GM19099 (cell line): Measurements from ENCODE around the gene POLH.

Experiments
- POLR2A ChIP-seq: IDR thresholded peaks from 3 replicates; pipeline ENCODE4 v1.6.1; 2011; ENCODE audit warnings: low read depth; ENCODE audit not compliant: insufficient read length; ENCODE audit errors: extremely low read depth

The POLH gene

DNA sequence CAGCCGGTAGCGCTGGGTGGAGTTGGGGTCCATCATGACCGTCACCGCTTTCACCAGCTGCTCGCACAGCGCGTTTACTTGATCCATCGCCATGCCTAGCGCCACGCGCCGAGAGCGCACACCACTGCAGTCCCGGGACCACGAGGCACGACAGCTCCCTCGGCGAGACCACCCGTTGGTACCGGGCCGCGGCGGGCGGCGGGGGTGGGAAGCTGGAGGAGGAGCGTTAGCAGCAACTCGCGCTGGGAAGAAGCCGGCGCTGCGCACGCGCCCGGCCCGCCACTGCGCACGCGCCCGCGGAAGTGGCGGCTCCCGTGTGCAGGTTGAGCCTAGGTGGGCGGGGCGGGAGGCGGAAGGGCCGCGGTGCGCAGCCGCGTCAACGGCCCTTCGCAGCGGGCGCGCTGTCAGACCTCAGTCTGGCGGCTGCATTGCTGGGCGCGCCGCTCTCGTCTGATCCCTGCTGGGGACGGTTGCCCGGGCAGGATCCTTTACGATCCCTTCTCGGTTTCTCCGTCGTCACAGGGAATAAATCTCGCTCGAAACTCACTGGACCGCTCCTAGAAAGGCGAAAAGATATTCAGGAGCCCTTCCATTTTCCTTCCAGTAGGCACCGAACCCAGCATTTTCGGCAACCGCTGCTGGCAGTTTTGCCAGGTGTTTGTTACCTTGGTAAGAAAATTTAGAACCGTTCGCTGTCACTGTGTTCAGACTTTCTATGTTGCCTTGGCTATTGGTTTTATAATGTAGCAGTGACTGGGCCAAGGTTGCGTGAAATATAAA is at the start of gene POLH, which contains the start of gene XPO5:
TSS of gene POLH (plus strand) at position 414 of the 780 bp plus-strand sequence. CDS start 6,135 bp downstream, outside the sequence.
TSS of gene XPO5 (minus strand) at position 267 of the 780 bp plus-strand sequence. CDS start at position 93, 174 bp downstream.
- TF ChIP-seq POLR2A: peak; percentile 99

DNA sequence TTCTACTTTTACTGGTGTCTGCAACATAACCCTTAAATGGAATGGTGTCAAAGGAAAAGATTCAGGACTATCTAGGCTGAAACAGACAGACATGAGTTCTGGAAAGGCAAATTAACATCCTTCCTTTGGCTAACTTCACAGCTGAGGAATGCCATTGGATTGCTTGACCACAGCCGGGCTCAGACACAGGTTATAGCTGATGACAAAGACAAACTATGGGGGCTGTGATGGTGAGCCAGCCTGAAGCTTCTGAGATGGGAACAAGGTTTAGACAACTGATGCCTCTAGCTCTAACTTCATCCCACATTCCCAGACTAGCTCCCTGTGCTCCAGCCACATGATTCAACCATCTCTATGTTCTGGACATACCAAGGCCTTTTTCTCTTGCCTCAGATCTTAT is 43.8 kb upstream of the POLH start:
- no peak for TF ChIP-seq POLR2A

DNA sequence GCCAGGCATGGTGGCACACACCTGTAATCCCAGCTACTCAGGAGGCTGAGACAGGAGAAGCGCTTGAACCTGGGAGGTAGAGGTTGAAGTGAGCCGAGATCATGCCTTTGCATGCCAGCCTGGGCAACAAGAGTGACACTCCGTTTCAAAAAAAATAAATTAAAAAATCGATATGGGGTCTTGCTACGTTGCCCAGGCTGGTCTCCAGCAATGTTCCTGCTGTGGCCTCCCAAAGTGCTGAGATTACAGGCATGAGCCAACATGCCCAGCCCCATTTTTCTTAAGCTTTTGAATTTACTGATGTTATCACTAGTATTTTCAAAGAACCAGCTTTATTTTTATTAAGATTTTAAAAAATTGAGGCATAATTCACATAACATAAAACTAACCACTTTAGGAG is 35.5 kb upstream of the POLH start:
- no peak for TF ChIP-seq POLR2A

DNA sequence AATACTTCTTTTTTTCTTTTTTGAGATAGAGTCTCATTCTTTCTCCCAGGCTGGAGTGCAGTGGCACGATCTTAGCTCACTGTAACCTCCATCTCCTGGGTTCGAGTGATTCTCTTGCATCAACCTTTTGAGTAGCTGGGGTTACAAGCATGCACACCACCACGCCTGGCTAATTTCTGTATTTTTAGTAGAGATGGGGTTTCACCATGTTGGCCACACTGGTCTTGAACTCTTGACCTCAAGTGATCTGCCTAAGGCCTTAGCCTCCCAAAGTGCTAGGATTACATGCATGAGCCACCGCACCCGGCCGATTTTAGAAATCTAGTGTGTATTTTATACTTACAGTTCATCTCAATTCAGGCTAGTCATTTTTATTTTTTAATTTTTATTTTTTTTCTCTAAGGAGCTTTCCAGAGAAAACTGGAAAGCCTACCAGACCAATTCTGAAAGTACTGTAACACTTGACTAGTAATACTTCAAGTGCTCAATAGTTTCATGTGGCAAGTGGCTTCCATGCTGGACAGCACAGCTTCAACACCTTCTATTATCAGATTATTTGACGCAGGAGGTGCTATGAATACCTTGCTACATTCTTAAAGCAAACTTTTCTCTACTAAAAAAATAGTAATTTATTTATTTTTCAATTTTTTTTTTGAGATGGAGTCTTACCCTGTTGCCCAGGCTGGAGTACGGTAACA is 34.1 kb upstream of the POLH start:
- TF ChIP-seq POLR2A: no peak

DNA sequence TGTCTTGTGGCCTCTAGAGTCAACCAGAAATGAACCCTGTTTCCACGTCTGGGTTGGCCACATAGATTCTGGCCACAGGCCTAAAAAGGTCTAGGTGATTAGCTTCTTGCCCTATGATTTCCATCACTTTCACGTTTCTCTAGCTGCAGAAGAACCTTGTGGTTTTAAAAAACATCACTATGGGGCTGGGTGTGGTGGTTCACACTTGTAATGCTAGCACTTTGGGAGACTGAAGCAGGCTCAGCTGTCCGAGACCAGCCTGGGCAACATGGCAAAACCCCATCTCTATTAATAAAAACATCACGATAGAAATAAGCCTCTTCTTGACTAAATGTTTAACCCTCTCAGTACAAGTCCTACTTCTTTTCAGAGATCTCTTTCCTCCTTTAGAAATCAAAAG is 31.5 kb upstream of the POLH start:
- TF ChIP-seq POLR2A: no peak

DNA sequence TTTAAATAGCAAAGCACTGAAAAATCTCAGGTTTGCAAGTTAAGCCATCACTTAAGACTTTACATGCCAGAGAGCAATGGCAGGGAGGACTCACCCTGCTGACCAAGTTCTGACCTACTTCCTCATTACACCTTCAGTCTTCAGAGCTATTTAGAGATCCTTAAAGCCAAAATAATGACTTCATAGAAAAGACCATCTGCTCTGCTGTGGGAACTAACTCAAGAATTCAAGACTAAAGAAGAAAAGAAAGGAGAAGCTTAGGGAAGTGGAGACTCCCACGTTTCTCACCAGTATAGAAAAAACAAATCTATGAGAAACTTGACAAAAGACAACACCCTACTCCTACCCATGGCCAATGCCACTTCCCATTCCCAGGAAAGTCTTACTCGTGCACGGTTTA is 28.8 kb upstream of the POLH start:
- no peak for TF ChIP-seq POLR2A

DNA sequence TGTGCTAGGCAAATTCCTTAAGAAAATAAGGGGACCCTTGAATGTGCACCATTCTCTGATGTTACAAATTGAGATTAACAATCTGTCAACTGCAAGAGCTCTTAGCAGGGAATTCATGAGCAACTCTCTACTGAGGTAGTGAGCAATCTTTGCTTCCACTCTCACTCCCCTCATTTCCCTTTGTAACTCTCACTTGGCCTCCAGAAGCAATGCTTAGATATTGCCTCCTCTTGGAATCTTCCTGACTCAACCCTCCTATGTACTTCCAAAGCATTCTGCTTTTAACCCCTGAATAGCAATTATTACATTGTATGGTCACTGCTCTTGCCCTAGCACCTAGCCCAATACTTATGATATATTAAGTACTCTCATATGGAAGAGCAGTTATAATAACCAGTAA is 16.7 kb upstream of the POLH start:
- TF ChIP-seq POLR2A: no peak

DNA sequence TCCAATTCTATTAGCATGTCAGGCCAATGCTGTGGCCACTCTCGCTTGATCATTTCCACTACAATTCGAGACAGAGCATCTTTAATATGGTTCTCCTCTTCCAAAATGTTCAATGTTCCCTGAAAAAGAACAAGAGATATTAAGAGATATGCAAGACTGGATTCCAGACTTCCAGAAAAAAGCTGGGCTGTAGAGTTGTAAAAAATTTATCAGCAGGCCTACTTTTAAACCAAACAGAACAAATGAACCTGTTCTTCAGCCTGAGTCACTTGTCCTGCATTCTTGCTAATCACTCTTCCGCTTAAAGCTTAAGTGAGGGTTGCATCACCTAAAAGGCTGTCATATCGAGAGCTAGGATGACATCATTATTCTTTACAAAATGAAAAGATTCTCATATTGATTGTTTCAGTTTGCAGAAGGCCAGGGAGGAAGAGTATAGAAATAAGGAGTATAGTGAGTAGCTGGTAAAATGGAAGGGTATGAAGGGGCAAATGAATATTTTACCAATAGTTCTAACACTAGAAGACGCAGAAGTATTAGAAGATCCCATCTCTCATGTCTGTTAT is 5.0 kb upstream of the POLH start:
- TF ChIP-seq POLR2A: no peak

DNA sequence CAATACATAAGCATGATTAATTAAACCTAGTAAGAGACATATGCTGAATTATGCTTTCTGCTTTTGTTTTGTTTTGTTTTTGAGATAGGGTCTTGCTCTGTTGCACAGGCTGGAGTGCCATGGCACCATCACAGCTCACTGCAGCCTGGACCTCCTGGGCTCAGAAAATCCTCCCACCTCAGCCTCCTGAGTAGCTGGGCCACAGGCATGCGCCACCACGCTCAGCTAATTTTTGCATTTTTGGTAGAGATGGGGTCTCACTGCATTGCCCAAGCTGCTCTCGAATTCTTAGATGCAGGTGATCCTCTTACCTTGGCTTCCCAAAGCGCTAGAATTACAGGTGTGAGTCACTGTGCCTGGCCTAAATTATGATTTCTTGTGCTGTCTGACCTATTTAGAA is 4.0 kb upstream of the POLH start:
- no peak for TF ChIP-seq POLR2A

DNA sequence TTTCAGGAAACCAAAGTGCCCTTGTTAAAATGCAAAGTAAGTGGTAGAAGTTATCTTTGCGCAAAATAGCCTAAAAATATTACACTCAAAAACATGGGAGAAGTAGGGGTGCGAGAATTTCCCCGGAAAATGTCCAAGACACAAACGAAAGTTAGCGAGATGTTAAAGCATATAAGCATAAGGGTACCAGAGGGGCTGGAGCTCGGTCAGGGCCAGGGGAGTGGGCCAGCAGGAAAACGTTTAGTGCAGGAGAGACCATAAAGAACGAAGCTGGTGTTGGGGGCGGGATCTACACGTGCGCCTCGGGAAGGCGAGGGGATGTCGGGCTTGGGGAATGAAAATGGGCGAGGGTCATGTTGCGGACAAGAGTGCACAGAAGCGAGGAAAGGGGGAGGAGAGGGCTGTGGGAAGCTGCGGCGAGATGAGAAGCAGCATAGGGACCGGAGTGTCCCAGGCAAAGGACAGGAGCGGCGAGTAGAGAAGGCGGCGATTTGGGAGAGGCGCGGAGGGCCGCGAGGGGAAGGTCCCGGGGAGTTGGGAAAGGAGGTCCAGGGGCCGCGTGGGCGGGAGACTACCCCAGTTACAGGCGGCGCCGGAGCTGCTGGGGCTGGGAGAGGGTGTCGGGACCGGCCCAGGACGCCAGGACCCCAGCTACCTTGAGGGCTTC is 747 bp upstream of the POLH start:
- no peak for TF ChIP-seq POLR2A

DNA sequence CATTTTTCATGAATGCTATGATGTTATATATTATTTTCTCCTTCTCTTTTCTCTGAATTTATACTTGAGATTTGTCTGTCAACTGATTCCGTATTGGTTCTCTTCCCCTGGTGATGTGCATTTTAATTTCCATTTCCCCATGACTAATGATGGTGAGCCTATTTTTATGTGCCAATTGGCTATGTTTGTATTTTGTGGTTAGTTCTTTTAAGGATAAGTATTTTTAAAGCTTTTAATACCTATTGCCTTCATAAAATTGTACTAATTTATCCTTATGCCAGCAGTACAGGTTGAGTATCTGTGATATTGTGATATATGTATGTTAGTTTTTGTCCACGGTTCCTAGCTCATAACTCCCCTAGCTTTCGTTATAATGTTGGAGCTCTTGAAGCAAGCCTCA is 2.8 kb downstream of the POLH start:
- TF ChIP-seq POLR2A: no peak

DNA sequence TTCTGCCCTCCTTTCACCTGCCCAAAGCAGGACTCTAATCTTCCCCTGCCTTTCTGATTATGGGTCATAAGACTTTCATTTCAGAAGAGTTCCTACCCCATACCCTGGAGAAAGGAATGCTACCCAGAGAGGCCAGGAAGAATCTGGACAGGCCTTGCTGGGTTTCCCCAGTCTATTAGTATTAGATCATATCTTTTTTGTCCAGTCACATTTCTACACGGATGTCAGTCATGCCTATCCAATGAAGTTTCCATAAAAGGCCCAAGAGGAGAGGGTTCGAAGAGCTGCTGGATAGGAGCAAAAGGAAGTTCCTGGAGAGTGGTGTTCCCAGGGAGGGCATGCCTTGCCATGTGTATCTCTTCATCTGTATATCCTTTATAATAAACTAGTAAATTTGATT is 3.2 kb downstream of the POLH start:
- no peak for TF ChIP-seq POLR2A

DNA sequence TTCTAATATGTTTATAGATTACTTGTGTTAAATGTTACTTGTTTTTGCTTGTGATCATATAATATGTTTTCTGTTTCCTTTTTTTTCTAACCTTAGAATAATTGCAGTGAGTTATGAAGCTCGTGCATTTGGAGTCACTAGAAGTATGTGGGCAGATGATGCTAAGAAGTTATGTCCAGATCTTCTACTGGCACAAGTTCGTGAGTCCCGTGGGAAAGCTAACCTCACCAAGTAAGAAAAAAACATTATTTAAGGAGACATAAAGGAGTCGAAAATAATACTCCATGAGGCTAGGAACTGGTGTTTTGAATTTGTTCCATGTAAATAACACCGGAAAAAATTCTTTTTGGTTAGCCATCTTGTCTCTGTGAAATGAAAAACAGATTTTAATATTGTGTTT is 6.9 kb downstream of the POLH start:
- TF ChIP-seq POLR2A: no peak

DNA sequence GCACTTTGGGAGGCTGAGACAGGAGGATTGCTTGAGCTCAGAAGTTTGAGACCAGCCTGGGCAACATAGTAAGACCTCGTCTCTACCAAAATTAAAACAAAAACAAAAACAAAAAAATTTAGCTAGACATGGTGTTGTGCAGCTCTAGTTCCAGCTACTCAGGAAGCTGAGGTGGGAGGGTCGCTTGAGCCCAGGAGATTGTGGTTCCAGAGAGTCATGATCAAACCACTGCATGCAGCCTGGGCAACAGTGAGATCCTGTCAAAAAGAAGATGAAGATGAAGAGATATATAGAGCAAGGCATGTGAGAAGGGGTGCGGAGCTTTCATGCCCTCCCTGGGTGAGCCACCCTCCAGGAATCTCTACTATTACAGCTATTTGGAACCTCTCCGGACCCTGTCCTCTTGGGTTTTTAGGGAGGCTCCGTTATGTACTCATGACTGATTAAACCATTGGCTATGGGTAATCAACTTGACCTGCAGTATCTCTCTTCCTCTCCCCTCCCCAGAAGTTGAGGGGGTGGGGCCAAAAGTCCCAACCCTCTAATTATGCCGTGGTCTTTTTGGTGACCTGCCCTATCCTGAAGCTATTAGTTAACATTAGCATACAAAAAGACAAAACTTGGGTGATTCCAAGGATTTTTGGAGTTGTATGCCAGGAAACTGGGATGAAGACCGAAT is 9.0 kb downstream of the POLH start:
- no peak for TF ChIP-seq POLR2A

DNA sequence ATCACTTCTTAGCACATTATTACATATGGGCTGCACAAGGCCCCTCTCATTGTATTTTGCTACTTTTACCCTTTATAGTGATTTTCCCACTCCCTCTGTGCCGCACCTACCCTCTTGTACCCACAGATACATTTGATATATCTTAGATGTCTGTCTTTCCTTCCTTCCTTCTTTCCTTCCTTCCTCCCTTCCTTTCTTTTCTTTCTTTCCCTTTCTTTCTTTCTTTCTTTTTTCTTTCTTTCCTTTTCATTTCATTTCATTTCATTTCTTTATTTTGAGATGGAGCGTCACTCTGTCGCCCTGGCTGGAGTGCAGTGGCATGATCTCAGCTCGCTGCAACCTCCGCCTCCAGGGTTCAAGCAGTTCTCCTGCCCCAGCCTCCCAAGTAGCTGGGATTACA is 12.2 kb downstream of the POLH start:
- no peak for TF ChIP-seq POLR2A

DNA sequence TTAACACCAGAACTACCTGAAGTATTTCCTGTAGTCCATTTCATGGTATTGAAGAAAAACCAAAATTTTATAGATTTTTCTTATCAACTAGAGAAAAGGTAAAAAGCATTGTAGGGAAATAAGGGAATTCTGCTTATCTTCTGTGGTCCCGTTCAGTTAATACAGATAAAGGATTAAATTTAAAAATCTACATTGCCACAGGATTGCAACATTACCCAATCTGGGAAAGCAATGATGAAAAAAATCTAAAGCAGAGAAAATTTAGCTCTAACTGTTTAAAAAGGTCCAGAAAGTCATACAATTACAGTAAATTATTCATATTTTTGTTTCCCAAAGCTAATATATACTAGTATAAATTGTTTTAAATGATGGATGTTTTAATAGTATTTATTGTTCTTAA is 18.0 kb downstream of the POLH start:
- no peak for TF ChIP-seq POLR2A

DNA sequence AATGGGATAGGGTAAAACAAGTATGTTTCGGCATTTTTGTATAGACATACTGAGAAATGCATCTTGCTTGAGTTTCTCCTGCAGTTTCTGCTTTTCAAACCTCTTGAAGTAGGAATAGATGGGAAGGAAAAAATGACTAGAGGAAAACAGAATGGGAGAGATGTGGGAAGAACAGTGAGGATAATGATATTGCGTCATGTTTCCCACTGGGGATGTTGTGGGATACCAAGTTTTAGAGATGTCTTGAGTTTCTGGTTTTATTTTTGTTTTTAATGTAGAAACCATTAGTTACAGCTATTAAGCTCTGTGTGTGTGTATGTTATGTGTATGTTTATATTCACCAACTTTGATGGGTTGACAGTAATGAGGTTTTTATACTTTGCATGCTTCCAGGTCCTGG is 24.6 kb downstream of the POLH start:
- no peak for TF ChIP-seq POLR2A
